Mucosa of descending colon (tissue), 3 donors: ENCODE data around the gene CXCR6. TPM values are rescaled to one million over a fixed set of nuclear protein-coding genes. Genes with fewer than 3 reads are reported as not detected.

Experiments
- ATAC-seq: fragments of 200-7000 bp; cut with Tn5 transposase; one replicate; pipeline ENCODE4 v1.9.1; 2020; ENCODE audit warnings: mild to moderate bottlenecking, moderate library complexity
- DNase-seq, 3 donors: peaks; one replicate each; pipeline ENCODE4 v3.0.0-alpha.2; 2020
- H3K36me3 ChIP-seq: fragments of 200-600 bp; one replicate; pipeline ENCODE4 v1.8.0; 2021; ENCODE audit warnings: low read depth, mild to moderate bottlenecking
- H3K4me1 ChIP-seq: fragments of 200-600 bp; one replicate; pipeline ENCODE4 v1.8.0; 2021; ENCODE audit warnings: low read depth, mild to moderate bottlenecking
- H3K4me3 ChIP-seq: fragments of 200-600 bp; one replicate; pipeline ENCODE4 v1.8.0; 2021; ENCODE audit warnings: mild to moderate bottlenecking
- H3K9me3 ChIP-seq: fragments of 200-600 bp; one replicate; pipeline ENCODE4 v1.8.0; 2021; ENCODE audit warnings: mild to moderate bottlenecking
- intact Hi-C, 2 donors: fragments of 100-400 bp; cut with DNase I in 1 of 2; cut with micrococcal nuclease in 1 of 2; formaldehyde crosslinking; loops; one replicate each; pipeline versions ENCODE4 v1.11.0 to v1.11.1; 2022; cut with DNase I, micrococcal nuclease
- total RNA-seq, 3 donors: library from RNA; stranded (reverse); fragmentation: NEBNext Ultra II Directional in 2 of 3; extraction: Animal tissue kit (Norgen Biotek cat#: 25700) in 2 of 3; gene quantifications; one replicate each; pipeline versions ENCODE4 v1.2.1 to v1.2.4, GENCODE V29; 2021 to 2023
- TF ChIP-seq, protein P1 (sequence below): fragments of 200-600 bp; IDR thresholded peaks from one replicate; pipeline ENCODE4 v1.8.0; 2022; ENCODE audit warnings: antibody characterized with exemption, mild to moderate bottlenecking
- donor health status: DM: no; HTN: no; CAD: no; lungs with moderate emphysema.
- donor health status: DM: no; HTN: no; CAD: no.
- donor health status: DM: no; HTN: yes; CAD: no.

Gene CXCR6
- total RNA-seq, 3 donors from 2014 or later: 1.5 to 3.6 (median 1.7) TPM

DNA sequence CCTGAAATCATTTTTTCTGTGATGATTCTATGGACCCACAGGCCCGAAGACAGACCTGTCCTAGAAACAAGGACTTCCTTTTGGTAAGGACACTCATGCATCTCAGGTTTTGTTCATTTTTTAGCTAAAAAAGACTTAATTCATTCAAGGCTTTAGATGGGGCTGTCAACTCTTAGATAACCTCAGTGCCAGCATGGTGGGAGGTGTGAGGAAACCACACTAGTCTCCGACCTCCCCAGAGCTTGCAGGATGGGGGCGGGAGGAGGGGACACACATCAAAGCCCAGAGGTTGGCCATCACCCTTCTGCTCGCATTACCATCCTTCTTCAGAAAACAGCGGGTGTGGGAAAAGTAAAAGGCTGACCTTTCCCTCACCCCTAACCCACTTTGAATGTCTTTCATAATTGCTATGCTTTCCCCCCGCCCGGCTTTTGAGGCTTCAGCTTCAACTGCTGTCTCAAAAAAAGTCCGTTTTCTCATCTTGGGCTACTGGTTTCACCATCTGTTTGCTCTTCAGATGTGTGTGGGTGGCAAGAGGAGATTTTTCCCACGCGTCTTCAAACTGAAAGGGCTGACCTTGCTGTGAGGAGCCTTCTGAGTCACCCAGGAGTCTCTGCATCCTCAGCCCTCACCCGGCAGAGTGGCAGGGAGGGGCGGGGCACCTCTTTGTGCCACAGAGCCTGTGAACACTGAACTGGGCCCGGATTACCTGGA, 27.6 kb upstream of the CXCR6 start:
- peak; percentile 70 for ATAC-seq
- intact Hi-C loops: loop anchor here in 1 of 2 donors (10.0 kb wide), 1 partner anchor 151 kb away; no protein-coding TSS in a partner anchor
- TF ChIP-seq, protein P1, sequence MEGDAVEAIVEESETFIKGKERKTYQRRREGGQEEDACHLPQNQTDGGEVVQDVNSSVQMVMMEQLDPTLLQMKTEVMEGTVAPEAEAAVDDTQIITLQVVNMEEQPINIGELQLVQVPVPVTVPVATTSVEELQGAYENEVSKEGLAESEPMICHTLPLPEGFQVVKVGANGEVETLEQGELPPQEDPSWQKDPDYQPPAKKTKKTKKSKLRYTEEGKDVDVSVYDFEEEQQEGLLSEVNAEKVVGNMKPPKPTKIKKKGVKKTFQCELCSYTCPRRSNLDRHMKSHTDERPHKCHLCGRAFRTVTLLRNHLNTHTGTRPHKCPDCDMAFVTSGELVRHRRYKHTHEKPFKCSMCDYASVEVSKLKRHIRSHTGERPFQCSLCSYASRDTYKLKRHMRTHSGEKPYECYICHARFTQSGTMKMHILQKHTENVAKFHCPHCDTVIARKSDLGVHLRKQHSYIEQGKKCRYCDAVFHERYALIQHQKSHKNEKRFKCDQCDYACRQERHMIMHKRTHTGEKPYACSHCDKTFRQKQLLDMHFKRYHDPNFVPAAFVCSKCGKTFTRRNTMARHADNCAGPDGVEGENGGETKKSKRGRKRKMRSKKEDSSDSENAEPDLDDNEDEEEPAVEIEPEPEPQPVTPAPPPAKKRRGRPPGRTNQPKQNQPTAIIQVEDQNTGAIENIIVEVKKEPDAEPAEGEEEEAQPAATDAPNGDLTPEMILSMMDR: no peak
- Histone ChIP-seq H3K4me1 (no peaks in the 10 kb centered on the region), H3K36me3 (no peaks in the 10 kb centered on the region), H3K4me3 (no peak overlapping the region), H3K9me3 (no peaks in the 10 kb centered on the region)
- peak; percentile 38 to 64 (median 54) for DNase-seq

DNA sequence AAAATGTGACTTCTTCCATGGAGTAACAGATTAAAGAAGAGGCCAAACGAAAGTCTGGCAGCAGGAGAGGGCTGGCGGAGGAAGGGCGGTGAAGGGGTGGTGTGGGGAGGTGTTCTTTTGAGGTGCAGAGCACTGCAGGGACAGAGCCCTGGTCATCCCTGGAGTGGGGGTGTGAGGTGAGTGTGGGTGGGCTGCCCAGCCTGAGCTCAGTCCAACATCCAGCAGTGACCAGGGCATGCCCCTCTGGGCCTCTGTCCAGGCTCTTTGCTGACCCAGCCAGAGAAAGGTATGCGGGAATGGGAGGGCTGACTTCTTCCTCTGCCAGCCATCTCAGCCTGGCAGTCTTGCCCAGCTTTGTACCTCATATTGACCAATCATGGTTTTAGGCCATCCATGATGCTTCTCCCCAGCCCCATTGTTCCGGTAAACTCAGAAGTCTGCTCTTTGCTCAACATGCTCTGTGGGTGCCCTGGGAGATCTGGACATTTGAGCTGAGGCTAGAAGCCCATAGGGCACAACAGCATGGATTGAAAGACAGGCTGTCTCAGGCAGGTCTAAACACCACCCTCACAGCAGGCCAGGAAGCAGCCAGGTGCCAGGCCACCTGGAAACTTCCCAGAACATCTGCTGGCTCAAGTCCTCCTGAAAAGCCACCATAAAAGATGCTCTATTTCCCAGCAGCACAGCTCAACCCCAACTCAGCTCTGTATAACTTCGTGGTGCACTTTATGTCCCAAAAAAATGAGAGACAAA, 25.9 kb upstream of the CXCR6 start:
- Histone ChIP-seq H3K36me3 (no peaks in the 10 kb centered on the region), H3K4me3 (no peak overlapping the region), H3K4me1 (no peaks in the 10 kb centered on the region), H3K9me3 (no peaks in the 10 kb centered on the region)
- DNase-seq (no peak), ATAC-seq (no peak)
- intact Hi-C loops: loop anchor here in 1 of 2 donors (10.0 kb wide), 1 partner anchor 153 kb away; no protein-coding TSS in a partner anchor
- TF ChIP-seq, protein P1: no peak

DNA sequence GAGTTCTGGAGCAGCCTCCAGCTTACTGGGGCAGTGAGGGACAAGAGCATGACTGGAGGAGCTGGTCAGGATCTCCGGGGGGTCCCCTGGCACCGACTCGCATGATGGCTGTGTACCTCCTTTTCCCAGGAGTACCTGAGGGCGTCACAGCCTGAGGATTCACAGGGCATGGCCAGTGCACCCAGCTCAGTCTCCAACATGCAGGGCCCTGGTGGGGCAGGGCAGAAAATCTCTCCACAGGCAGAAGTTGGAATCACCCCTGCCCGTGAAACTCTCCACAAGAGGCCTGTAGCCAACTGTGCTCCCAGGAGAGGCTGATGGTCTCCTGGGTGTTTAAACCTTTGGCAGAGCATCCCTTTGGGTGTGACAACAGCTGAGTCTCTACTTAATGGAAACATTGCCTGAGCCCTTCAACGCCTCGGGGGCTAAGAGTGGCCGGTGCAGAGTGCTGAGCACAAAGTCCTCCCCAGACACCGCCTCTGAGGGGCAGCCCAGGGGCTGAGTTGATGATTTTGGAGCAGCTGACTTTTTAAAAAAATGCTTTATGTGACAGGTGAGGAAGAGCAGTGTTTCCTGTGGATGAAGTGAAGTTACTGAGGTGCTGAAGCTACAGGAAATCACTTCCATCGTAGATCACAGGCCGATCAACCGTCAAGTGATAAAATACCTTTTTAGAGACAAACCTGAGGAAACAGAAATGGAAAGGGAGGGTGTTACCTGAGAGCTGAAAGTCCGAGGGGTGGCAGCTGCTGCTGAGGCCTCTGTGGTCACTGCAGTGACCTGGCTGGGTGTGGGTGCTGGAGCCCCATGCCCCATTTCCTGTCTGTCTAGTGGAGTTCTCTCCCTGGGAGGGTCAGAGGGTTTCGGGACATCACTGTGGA, 21.9 kb upstream of the CXCR6 start:
- TF ChIP-seq, protein P1: no peak
- no peaks in the 10 kb centered on the region for H3K4me1 ChIP-seq
- ATAC-seq (no peak), DNase-seq (no peak)
- H3K36me3 ChIP-seq: peaks cover 6% of the 10 kb centered on the region
- intact Hi-C loops: no loop called here
- no peak overlapping the region for H3K4me3 ChIP-seq
- H3K9me3 ChIP-seq: no peaks in the 10 kb centered on the region

DNA sequence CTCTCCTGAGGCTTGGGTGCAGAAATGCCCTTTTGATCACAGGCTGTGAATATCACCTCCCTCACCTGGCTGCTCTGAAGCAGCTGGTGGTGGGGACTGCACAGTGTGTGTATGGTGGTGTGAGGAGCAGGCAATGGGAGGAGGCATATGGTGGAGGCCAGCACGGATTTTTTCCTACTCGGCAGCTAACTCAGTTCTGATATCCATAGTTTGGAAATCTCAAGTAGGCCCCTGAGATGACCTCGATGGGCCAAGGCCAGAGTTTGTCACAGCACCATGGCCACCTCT, 21.3 kb upstream of the CXCR6 start:
- no peaks in the 10 kb centered on the region for H3K9me3 ChIP-seq
- peaks cover 6% of the 10 kb centered on the region for H3K36me3 ChIP-seq
- intact Hi-C loops: no loop called here

More for the DNA sequence above, 21.3 kb upstream of the CXCR6 start:
- Histone ChIP-seq H3K4me1 (no peaks in the 10 kb centered on the region), H3K4me3 (no peak overlapping the region)
- ATAC-seq (no peak), DNase-seq (no peak)
- TF ChIP-seq, protein P1: no peak
